Activated naive CD8-positive, alpha-beta T cell treated with anti-CD3 and anti-CD28 coated beads for 36 hours (primary cell): Measurements from ENCODE around the gene RAC3. TPM values are rescaled to one million over a fixed set of nuclear protein-coding genes. Genes with fewer than 3 reads are reported as not detected.

ENCODE experiments used
- DNase-seq: peaks from one replicate; pipeline ENCODE4 v3.0.0; 2021
- H3K27ac Mint-ChIP-seq: one replicate; pipeline ENCODE4 v1.8.0; 2022; ENCODE audit warnings: mild to moderate bottlenecking, moderate library complexity, mixed read lengths
- H3K27me3 Mint-ChIP-seq: one replicate; pipeline ENCODE4 v1.8.0; 2022; ENCODE audit warnings: mild to moderate bottlenecking, mixed read lengths
- H3K36me3 Mint-ChIP-seq: one replicate; pipeline ENCODE4 v1.8.0; 2021; ENCODE audit warnings: mild to moderate bottlenecking, mixed read lengths
- H3K4me1 Mint-ChIP-seq: one replicate; pipeline ENCODE4 v1.8.0; 2021; ENCODE audit warnings: mixed read lengths
- H3K4me3 Mint-ChIP-seq: one replicate; pipeline ENCODE4 v1.8.0; 2022; ENCODE audit warnings: mild to moderate bottlenecking, moderate library complexity, mixed read lengths
- H3K9me3 Mint-ChIP-seq: one replicate; pipeline ENCODE4 v1.8.0; 2022; ENCODE audit warnings: mixed read lengths
- total RNA-seq, 2 experiments: library from RNA; stranded (reverse); gene quantifications; one replicate each; pipeline ENCODE4 v1.2.3, GENCODE V29; 2021

The RAC3 gene
- total RNA-seq, 2 experiments from 2014 or later, result 4.7 to 5.1 TPM

- DNase-seq, result no peak
- Mint-ChIP-seq H3K4me3 (no peak overlapping the region), H3K9me3 (no peaks in the 10 kb centered on the region), H3K36me3 (peaks cover 3% of the 10 kb centered on the region), H3K27me3 (no peaks in the 10 kb centered on the region), H3K4me1 (peaks cover 4% of the 10 kb centered on the region), H3K27ac (peak overlapping the region; percentile 46)
These were observed 26.9 kb downstream of the RAC3 start for GRCh38 chr17:82058230-82058854.

GRCh38 chr17:82058855-82059249 is 27.4 kb downstream of the RAC3 start:
- H3K4me1 Mint-ChIP-seq, result peaks cover 3% of the 10 kb centered on the region
- no peak overlapping the region for H3K27ac Mint-ChIP-seq
- H3K9me3 Mint-ChIP-seq, result no peaks in the 10 kb centered on the region
- H3K27me3 Mint-ChIP-seq, result no peaks in the 10 kb centered on the region
- H3K4me3 Mint-ChIP-seq, result no peak overlapping the region
- DNase-seq, result no peak
- H3K36me3 Mint-ChIP-seq, result peaks cover 3% of the 10 kb centered on the region

- H3K9me3 Mint-ChIP-seq, result no peaks in the 10 kb centered on the region
- H3K27me3 Mint-ChIP-seq, result no peaks in the 10 kb centered on the region
- H3K4me3 Mint-ChIP-seq, result no peak overlapping the region
- no peak for DNase-seq
- no peak overlapping the region for H3K27ac Mint-ChIP-seq
- peaks cover 3% of the 10 kb centered on the region for H3K36me3 Mint-ChIP-seq
- peaks cover 7% of the 10 kb centered on the region for H3K4me1 Mint-ChIP-seq
These were observed 28.0 kb downstream of the RAC3 start for GRCh38 chr17:82059272-82060000.

GRCh38 chr17:82060001-82060380 is 28.5 kb downstream of the RAC3 start:
- no peaks in the 10 kb centered on the region for H3K27me3 Mint-ChIP-seq
- peaks cover 3% of the 10 kb centered on the region for H3K36me3 Mint-ChIP-seq
- no peaks in the 10 kb centered on the region for H3K9me3 Mint-ChIP-seq
- H3K27ac Mint-ChIP-seq, result no peak overlapping the region
- H3K4me1 Mint-ChIP-seq, result peaks cover 6% of the 10 kb centered on the region
- H3K4me3 Mint-ChIP-seq, result no peak overlapping the region
- DNase-seq, result no peak

- no peak for DNase-seq
- Mint-ChIP-seq H3K4me3 (no peak overlapping the region), H3K27ac (no peak overlapping the region), H3K36me3 (peaks cover 3% of the 10 kb centered on the region), H3K9me3 (no peaks in the 10 kb centered on the region), H3K27me3 (no peaks in the 10 kb centered on the region), H3K4me1 (peaks cover 5% of the 10 kb centered on the region)
These were observed 29.1 kb downstream of the RAC3 start for GRCh38 chr17:82060614-82061013.

GRCh38 chr17:82061047-82061925 is 29.8 kb downstream of the RAC3 start:
- Mint-ChIP-seq H3K9me3 (no peaks in the 10 kb centered on the region), H3K4me1 (peaks cover 5% of the 10 kb centered on the region), H3K27me3 (no peaks in the 10 kb centered on the region), H3K36me3 (peaks cover 4% of the 10 kb centered on the region), H3K27ac (no peak overlapping the region), H3K4me3 (no peak overlapping the region)
- no peak for DNase-seq

- Mint-ChIP-seq H3K4me3 (no peak overlapping the region), H3K36me3 (peaks cover 4% of the 10 kb centered on the region), H3K27me3 (no peaks in the 10 kb centered on the region), H3K4me1 (peaks cover 8% of the 10 kb centered on the region), H3K27ac (no peak overlapping the region), H3K9me3 (no peaks in the 10 kb centered on the region)
- DNase-seq, result no peak
These were observed 30.9 kb downstream of the RAC3 start for GRCh38 chr17:82062076-82062983.

GRCh38 chr17:82062984-82063368 is 31.5 kb downstream of the RAC3 start:
- no peaks in the 10 kb centered on the region for H3K27me3 Mint-ChIP-seq
- no peak overlapping the region for H3K27ac Mint-ChIP-seq
- DNase-seq, result no peak
- no peak overlapping the region for H3K4me3 Mint-ChIP-seq
- H3K9me3 Mint-ChIP-seq, result no peaks in the 10 kb centered on the region
- H3K36me3 Mint-ChIP-seq, result peaks cover 4% of the 10 kb centered on the region
- H3K4me1 Mint-ChIP-seq, result peaks cover 8% of the 10 kb centered on the region

- peak overlapping the region; percentile 76 for H3K4me3 Mint-ChIP-seq
- H3K4me1 Mint-ChIP-seq, result peaks cover 8% of the 10 kb centered on the region
- H3K36me3 Mint-ChIP-seq, result peaks cover 4% of the 10 kb centered on the region
- peak overlapping the region; percentile 25 for H3K27ac Mint-ChIP-seq
- DNase-seq, result no peak
- H3K9me3 Mint-ChIP-seq, result no peaks in the 10 kb centered on the region
- no peaks in the 10 kb centered on the region for H3K27me3 Mint-ChIP-seq
These were observed 32.2 kb downstream of the RAC3 start for GRCh38 chr17:82063424-82064415.

GRCh38 chr17:82064433-82065192 is 33.1 kb downstream of the RAC3 start:
- Mint-ChIP-seq H3K4me1 (peaks cover 8% of the 10 kb centered on the region), H3K4me3 (peak overlapping the region; percentile 76), H3K27me3 (no peaks in the 10 kb centered on the region), H3K27ac (peak overlapping the region; percentile 25), H3K9me3 (no peaks in the 10 kb centered on the region), H3K36me3 (peaks cover 4% of the 10 kb centered on the region)
- no peak for DNase-seq

GRCh38 chr17:82065193-82065637 is 33.7 kb downstream of the RAC3 start:
- peaks cover 8% of the 10 kb centered on the region for H3K4me1 Mint-ChIP-seq
- H3K27ac Mint-ChIP-seq, result peak overlapping the region; percentile 25
- no peak for DNase-seq
- peak overlapping the region; percentile 76 for H3K4me3 Mint-ChIP-seq
- H3K27me3 Mint-ChIP-seq, result no peaks in the 10 kb centered on the region
- H3K36me3 Mint-ChIP-seq, result peaks cover 2% of the 10 kb centered on the region
- H3K9me3 Mint-ChIP-seq, result no peaks in the 10 kb centered on the region

- no peaks in the 10 kb centered on the region for H3K27me3 Mint-ChIP-seq
- H3K27ac Mint-ChIP-seq, result peak within 1 kb of the TSS; percentile 88
- H3K4me1 Mint-ChIP-seq, result peaks cover 8% of the 10 kb centered on the region
- peak within 1 kb of the TSS; percentile 85 for H3K4me3 Mint-ChIP-seq
- H3K36me3 Mint-ChIP-seq, result peaks cover 2% of the 10 kb centered on the region
- H3K9me3 Mint-ChIP-seq, result no peaks in the 10 kb centered on the region
- peak; percentile 81 for DNase-seq
These were observed 34.3 kb downstream of the RAC3 start, which contains the start of gene DUS1L for GRCh38 chr17:82065638-82066303. Gene DUS1L, minus strand, starts transcription at chr17:82065804. Its CDS starts 745 bp downstream, at chr17:82065059.
